ENCODE measurements around the gene CPN1. TPM values are rescaled to one million over a fixed set of nuclear protein-coding genes. Genes with fewer than 3 reads are reported as not detected.

Gene CPN1
- total RNA-seq, 4 donors from 2014 or later: not detected

- no peaks in the 10 kb centered on the region for H3K27me3 ChIP-seq
- no peak overlapping the region for H3K4me3 ChIP-seq
- H3K36me3 ChIP-seq: no peaks in the 10 kb centered on the region
- no peaks in the 10 kb centered on the region for H3K9me3 ChIP-seq
- TF ChIP-seq CTCF (IDR thresholded peaks at IDR 0.05) (no peak), POLR2A (IDR thresholded peaks at IDR 0.05) (no peak)
- no peaks in the 10 kb centered on the region for H3K4me1 ChIP-seq
- no peak for DNase-seq
- H3K27ac ChIP-seq: no peak overlapping the region
These were observed 6.0 kb downstream of the CPN1 start for GRCh38 chr10:100075426-100076220.

- Histone ChIP-seq H3K27ac (no peak overlapping the region), H3K27me3 (no peaks in the 10 kb centered on the region), H3K36me3 (no peaks in the 10 kb centered on the region), H3K4me1 (no peaks in the 10 kb centered on the region), H3K4me3 (no peak overlapping the region), H3K9me3 (no peaks in the 10 kb centered on the region)
- no peak for DNase-seq
- no peak for TF ChIP-seq POLR2A (IDR thresholded peaks at IDR 0.05)
- no peak for TF ChIP-seq CTCF (IDR thresholded peaks at IDR 0.05)
These were observed 9.2 kb downstream of the CPN1 start for GRCh38 chr10:100072514-100072913.

GRCh38 chr10:100071529-100071928 lies 10.1 kb downstream of the CPN1 start:
- no peak for TF ChIP-seq POLR2A (IDR thresholded peaks at IDR 0.05)
- no peak for TF ChIP-seq CTCF (IDR thresholded peaks at IDR 0.05)

GRCh38 chr10:100067466-100067865 lies 14.2 kb downstream of the CPN1 start:
- no peaks in the 10 kb centered on the region for H3K27me3 ChIP-seq
- no peak for DNase-seq
- H3K4me3 ChIP-seq: no peak overlapping the region
- H3K36me3 ChIP-seq: no peaks in the 10 kb centered on the region
- H3K27ac ChIP-seq: no peak overlapping the region
- no peaks in the 10 kb centered on the region for H3K9me3 ChIP-seq
- TF ChIP-seq CTCF (IDR thresholded peaks at IDR 0.05) (no peak), POLR2A (IDR thresholded peaks at IDR 0.05) (no peak)
- no peaks in the 10 kb centered on the region for H3K4me1 ChIP-seq

More at GRCh38 chr10:100071529-100071928, 10.1 kb downstream of the CPN1 start:
- no peak overlapping the region for H3K4me3 ChIP-seq
- H3K27ac ChIP-seq: no peak overlapping the region
- H3K27me3 ChIP-seq: no peaks in the 10 kb centered on the region
- no peaks in the 10 kb centered on the region for H3K4me1 ChIP-seq
- no peaks in the 10 kb centered on the region for H3K36me3 ChIP-seq
- no peak for DNase-seq
- H3K9me3 ChIP-seq: no peaks in the 10 kb centered on the region

- DNase-seq: no peak
- no peaks in the 10 kb centered on the region for H3K9me3 ChIP-seq
- no peaks in the 10 kb centered on the region for H3K27me3 ChIP-seq
- H3K27ac ChIP-seq: no peak overlapping the region
- no peaks in the 10 kb centered on the region for H3K36me3 ChIP-seq
- TF ChIP-seq CTCF (IDR thresholded peaks at IDR 0.05): no peak
- TF ChIP-seq POLR2A (IDR thresholded peaks at IDR 0.05): no peak
- H3K4me3 ChIP-seq: no peak overlapping the region
- H3K4me1 ChIP-seq: no peaks in the 10 kb centered on the region
These were observed 16.5 kb downstream of the CPN1 start for GRCh38 chr10:100065084-100065660.
